ENCODE data around the gene APH1B.
"Not testable (repeated sequence)": the region's sequence is repeated elsewhere in the genome, so short reads cannot be mapped to it uniquely, and the experiment has no call there.

DNA sequence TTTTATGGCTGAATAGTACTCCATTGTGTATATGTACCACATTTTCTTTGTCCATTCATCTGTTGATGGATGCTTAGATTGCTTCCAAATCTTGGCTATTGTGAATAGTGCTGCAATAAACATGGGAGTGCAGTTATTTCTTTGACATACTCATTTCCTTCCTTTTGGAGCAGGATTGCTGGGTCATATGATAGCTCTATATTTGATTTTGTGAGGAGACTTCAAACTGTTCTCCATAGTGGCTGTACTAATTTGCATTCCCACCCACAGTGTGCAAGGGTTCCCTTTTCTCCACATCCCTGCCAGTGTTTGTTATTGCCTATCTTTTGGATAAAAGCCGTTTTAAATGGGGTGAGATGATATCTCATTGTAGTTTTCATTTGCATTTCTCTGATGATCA, 40.3 kb upstream of the APH1B start:
- TF ChIP-seq, protein P1, sequence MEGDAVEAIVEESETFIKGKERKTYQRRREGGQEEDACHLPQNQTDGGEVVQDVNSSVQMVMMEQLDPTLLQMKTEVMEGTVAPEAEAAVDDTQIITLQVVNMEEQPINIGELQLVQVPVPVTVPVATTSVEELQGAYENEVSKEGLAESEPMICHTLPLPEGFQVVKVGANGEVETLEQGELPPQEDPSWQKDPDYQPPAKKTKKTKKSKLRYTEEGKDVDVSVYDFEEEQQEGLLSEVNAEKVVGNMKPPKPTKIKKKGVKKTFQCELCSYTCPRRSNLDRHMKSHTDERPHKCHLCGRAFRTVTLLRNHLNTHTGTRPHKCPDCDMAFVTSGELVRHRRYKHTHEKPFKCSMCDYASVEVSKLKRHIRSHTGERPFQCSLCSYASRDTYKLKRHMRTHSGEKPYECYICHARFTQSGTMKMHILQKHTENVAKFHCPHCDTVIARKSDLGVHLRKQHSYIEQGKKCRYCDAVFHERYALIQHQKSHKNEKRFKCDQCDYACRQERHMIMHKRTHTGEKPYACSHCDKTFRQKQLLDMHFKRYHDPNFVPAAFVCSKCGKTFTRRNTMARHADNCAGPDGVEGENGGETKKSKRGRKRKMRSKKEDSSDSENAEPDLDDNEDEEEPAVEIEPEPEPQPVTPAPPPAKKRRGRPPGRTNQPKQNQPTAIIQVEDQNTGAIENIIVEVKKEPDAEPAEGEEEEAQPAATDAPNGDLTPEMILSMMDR (IDR thresholded peaks at IDR 0.05) = not testable (repeated sequence)
- not testable (repeated sequence) for TF ChIP-seq POLR2AphosphoS5 (IDR thresholded peaks at IDR 0.05; ENCODE audit: low read depth, low read length); TCF7L2 (IDR thresholded peaks at IDR 0.05; ENCODE audit: low read depth, low read length); SIN3A (IDR thresholded peaks at IDR 0.05; ENCODE audit: borderline replicate concordance, insufficient read depth, low read depth, low read length)

Data from Panc1 (cell line).